PC-9 (cell line): ENCODE data around the gene DBH. TPM values are rescaled to one million over a fixed set of nuclear protein-coding genes. Genes with fewer than 3 reads are reported as not detected.

Experiments used
- BruUV-seq: library from RNA; stranded (reverse); fragments of 400-500 nt; replicated peaks from 2 replicates; lab custom pipeline; 2021; lab: Mats Ljungman, UMichigan
- CTCF ChIA-PET: fragments of 300-600 bp; sonication (Branson Sonifier 250); formaldehyde crosslinking; loops from one replicate; lab custom pipeline; 2022; ENCODE audit warnings: antibody characterized with exemption; lab: Charles Lee
- POLR2A ChIA-PET: fragments of 300-600 bp; sonication (Branson Sonifier 250); formaldehyde crosslinking; loops from one replicate; lab custom pipeline; 2022; ENCODE audit warnings: antibody characterized with exemption; ENCODE audit not compliant: unreplicated experiment; lab: Charles Lee
- DNase-seq, 2 experiments: peaks; one replicate each; pipeline versions ENCODE4 v3.0.0 to v3.0.0-alpha.2; 2015 to 2022; ENCODE audit warnings: mixed read lengths in 1 of 2
- H2AFZ ChIP-seq: fragments of 200-600 bp; sonication (generic); 2 replicates; pipeline ENCODE4 v1.8.1; 2017; ENCODE audit warnings: antibody characterized with exemption
- H3F3A ChIP-seq: fragments of 200-600 bp; sonication (generic); 2 replicates; pipeline ENCODE4 v1.8.1; 2017; ENCODE audit warnings: antibody characterized with exemption, mild to moderate bottlenecking, low read depth; ENCODE audit not compliant: insufficient read depth
- H3K27ac ChIP-seq: fragments of 200-600 bp; sonication (generic); 2 replicates; pipeline ENCODE4 v1.6.1; 2016; ENCODE audit warnings: mixed run types
- H3K27me3 ChIP-seq: fragments of 200-600 bp; sonication (generic); 2 replicates; pipeline ENCODE4 v1.6.1; 2016; ENCODE audit warnings: low read depth, mixed run types; ENCODE audit not compliant: insufficient read depth
- H3K36me3 ChIP-seq: fragments of 200-600 bp; sonication (generic); 2 replicates; pipeline ENCODE4 v1.6.1; 2016; ENCODE audit warnings: low read depth, mixed run types
- H3K4me1 ChIP-seq: fragments of 200-600 bp; sonication (generic); replicated peaks from 2 replicates; pipeline ENCODE4 v1.6.1; 2016; ENCODE audit warnings: mixed run types; ENCODE audit not compliant: insufficient read depth
- H3K4me2 ChIP-seq: fragments of 200-600 bp; sonication (generic); 2 replicates; pipeline ENCODE4 v1.6.1; 2017; ENCODE audit warnings: mixed run types
- H3K4me3 ChIP-seq: fragments of 200-600 bp; sonication (generic); 2 replicates; pipeline ENCODE4 v1.6.1; 2016; ENCODE audit warnings: mixed run types
- H3K79me2 ChIP-seq: fragments of 200-600 bp; sonication (generic); 2 replicates; pipeline ENCODE4 v1.6.1; 2017; ENCODE audit warnings: low read depth, mixed run types
- H3K9me2 ChIP-seq: fragments of 200-600 bp; sonication (generic); 2 replicates; pipeline ENCODE4 v1.8.1; 2017; ENCODE audit warnings: mild to moderate bottlenecking; ENCODE audit not compliant: insufficient read depth
- H3K9me3 ChIP-seq: fragments of 200-600 bp; sonication (generic); 2 replicates; pipeline ENCODE4 v1.8.1; 2016; ENCODE audit warnings: low read depth; ENCODE audit not compliant: insufficient read depth
- H4K20me1 ChIP-seq: fragments of 200-600 bp; sonication (generic); 2 replicates; pipeline ENCODE4 v1.8.1; 2017; ENCODE audit not compliant: insufficient read depth
- EZH2 ChIP-seq: fragments of 200-600 bp; sonication (generic); IDR thresholded peaks from 2 replicates; pipeline ENCODE4 v1.8.0; 2017; ENCODE audit warnings: antibody characterized with exemption, low read depth
- intact Hi-C: fragments of 100-400 bp; cut with micrococcal nuclease; formaldehyde crosslinking; loops from one replicate; pipeline ENCODE4 v1.10.0; 2022; ENCODE audit not compliant: unreplicated experiment
- total RNA-seq: library from RNA; stranded (reverse); gene quantifications from 2 replicates; pipeline ENCODE4 v1.2.3, GENCODE V29; 2021
- TF ChIP-seq, protein P1 (sequence below): fragments of 200-600 bp; sonication (generic); conservative IDR thresholded peaks from 2 replicates; pipeline ENCODE4 v1.6.1; 2017; ENCODE audit warnings: mixed run types, antibody characterized with exemption, mild to moderate bottlenecking, moderate library complexity

Gene DBH
- total RNA-seq, 1 experiment from 2014 or later, result not detected

DNA sequence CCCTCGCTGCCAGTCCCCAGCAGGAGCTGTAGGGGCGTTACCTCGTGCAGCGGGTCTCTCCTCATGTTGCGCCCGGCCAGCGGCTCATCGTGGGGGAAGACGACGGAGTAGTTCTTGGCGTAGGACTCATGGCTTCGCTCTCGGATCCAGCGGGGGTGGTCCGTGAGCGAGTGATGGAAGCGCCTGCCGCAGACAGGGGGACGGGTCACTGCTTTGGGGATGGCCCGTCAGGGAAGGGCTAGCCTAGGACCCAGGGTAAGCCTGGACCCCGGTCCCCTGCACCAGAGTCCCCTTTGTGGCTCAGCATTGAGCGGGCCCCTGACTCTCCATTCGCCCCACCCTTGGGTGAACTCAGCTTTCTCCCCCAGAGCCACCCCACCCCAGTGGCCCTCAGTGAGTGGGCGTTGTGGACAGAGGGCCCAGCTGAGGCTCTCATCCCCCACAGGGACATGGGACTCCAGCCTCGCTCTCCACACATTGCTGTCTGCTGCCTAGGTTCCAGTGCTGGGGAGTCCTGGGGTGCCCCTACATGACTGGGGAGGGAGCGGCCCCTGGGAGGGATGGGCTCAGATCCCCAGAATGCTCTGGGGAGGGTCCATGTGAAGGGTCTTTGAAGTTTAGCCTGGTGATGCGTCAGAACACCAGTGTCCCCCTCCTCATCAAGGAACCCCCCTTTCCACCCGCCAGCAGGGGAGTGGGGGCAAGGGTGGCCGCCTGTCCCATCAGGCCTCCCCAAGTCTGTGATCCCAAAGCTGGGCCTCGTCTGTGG, 72.3 kb downstream of the DBH start:
- BruUV-seq, result no TSS peak
- Histone ChIP-seq H3K36me3 (no peaks in the 10 kb centered on the region), H3K4me1 (no peaks in the 10 kb centered on the region), H3K4me3 (no peak overlapping the region), H3K9me3 (no peaks in the 10 kb centered on the region), H4K20me1 (no peaks in the 10 kb centered on the region), H3K79me2 (no peaks in the 10 kb centered on the region), H3K27me3 (peaks cover 63% of the 10 kb centered on the region), H3K9me2 (no peaks in the 10 kb centered on the region), H3K27ac (no peak overlapping the region), H2AFZ (no peak overlapping the region), H3F3A (no peaks in the 10 kb centered on the region), H3K4me2 (no peak overlapping the region)
- CTCF ChIA-PET, result no interaction called here
- POLR2A ChIA-PET, result no interaction called here
- TF ChIP-seq, protein P1, sequence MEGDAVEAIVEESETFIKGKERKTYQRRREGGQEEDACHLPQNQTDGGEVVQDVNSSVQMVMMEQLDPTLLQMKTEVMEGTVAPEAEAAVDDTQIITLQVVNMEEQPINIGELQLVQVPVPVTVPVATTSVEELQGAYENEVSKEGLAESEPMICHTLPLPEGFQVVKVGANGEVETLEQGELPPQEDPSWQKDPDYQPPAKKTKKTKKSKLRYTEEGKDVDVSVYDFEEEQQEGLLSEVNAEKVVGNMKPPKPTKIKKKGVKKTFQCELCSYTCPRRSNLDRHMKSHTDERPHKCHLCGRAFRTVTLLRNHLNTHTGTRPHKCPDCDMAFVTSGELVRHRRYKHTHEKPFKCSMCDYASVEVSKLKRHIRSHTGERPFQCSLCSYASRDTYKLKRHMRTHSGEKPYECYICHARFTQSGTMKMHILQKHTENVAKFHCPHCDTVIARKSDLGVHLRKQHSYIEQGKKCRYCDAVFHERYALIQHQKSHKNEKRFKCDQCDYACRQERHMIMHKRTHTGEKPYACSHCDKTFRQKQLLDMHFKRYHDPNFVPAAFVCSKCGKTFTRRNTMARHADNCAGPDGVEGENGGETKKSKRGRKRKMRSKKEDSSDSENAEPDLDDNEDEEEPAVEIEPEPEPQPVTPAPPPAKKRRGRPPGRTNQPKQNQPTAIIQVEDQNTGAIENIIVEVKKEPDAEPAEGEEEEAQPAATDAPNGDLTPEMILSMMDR, result no peak
- TF ChIP-seq EZH2, result no peak
- no peak for DNase-seq
- intact Hi-C loops, result no loop called here

Other genes starting within 250 kb of the DBH start
- gene REXO4, start 218.4 kb upstream of the DBH start, total RNA-seq, result 32.6 and 36.5 TPM in 2 replicates
- gene ADAMTS13, start 214.0 kb upstream of the DBH start, total RNA-seq, result 7.1 and 11.1 TPM in 2 replicates
- 28.7 and 32.7 TPM in 2 replicates for gene CACFD1, start 176.4 kb upstream of the DBH start, total RNA-seq
- 6.1 and 13.1 TPM in 2 replicates for gene SLC2A6, start 157.3 kb upstream of the DBH start, total RNA-seq
- not detected in 2 replicates for gene MYMK, start 111.4 kb upstream of the DBH start, total RNA-seq
- 0.39 and 0.50 TPM in 2 replicates for gene ADAMTSL2, start 101.7 kb upstream of the DBH start, total RNA-seq
- not detected in 2 replicates for gene FAM163B, start 27.0 kb upstream of the DBH start, total RNA-seq
- gene SARDH, start 102.0 kb downstream of the DBH start, total RNA-seq, result 9.9 and 11.3 TPM in 2 replicates